NCI-H510A (cell line): Measurements from ENCODE around the gene MEF2C.
A peak's percentile ranks its signal among the peaks of the same experiment; 100 is the strongest.

Experiments
- DNase-seq: peaks from one replicate; lab custom pipeline; 2025; lab: John Stamatoyannopoulos, UW

The MEF2C gene

GRCh38 chr5:88888291-88888690, 5.3 kb upstream of the MEF2C start:
- no peak for DNase-seq

GRCh38 chr5:88887342-88887741, 4.4 kb upstream of the MEF2C start:
- no peak for DNase-seq

- no peak for DNase-seq
These were observed 3.9 kb upstream of the MEF2C start for GRCh38 chr5:88886746-88887341.

- no peak for DNase-seq
These were observed 3.3 kb upstream of the MEF2C start for GRCh38 chr5:88886252-88886651.

GRCh38 chr5:88885002-88885401, 2.0 kb upstream of the MEF2C start:
- DNase-seq, result no peak

GRCh38 chr5:88884608-88884877, 1.6 kb upstream of the MEF2C start:
- DNase-seq, result no peak

GRCh38 chr5:88883836-88884607, 1.0 kb upstream of the MEF2C start:
- peak; percentile 7 for DNase-seq

- no peak for DNase-seq
These were observed 527 bp downstream of the MEF2C start for GRCh38 chr5:88882276-88883038.

GRCh38 chr5:88881571-88881971, 1.4 kb downstream of the MEF2C start:
- no peak for DNase-seq

GRCh38 chr5:88880201-88880600, 2.8 kb downstream of the MEF2C start:
- DNase-seq, result no peak

GRCh38 chr5:88879724-88880123, 3.3 kb downstream of the MEF2C start:
- DNase-seq, result no peak

GRCh38 chr5:88878976-88879375, 4.0 kb downstream of the MEF2C start:
- no peak for DNase-seq

- DNase-seq, result no peak
These were observed 5.2 kb downstream of the MEF2C start for GRCh38 chr5:88877826-88878225.

- DNase-seq, result no peak
These were observed 6.3 kb downstream of the MEF2C start for GRCh38 chr5:88876714-88877113.

GRCh38 chr5:88875341-88876234, 7.4 kb downstream of the MEF2C start:
- no peak for DNase-seq

GRCh38 chr5:88873447-88873846, 9.5 kb downstream of the MEF2C start:
- no peak for DNase-seq

GRCh38 chr5:88872971-88873370, 10.0 kb downstream of the MEF2C start:
- no peak for DNase-seq

- DNase-seq, result no peak
These were observed 12.7 kb downstream of the MEF2C start for GRCh38 chr5:88870285-88870684.

GRCh38 chr5:88868468-88869068, 14.4 kb downstream of the MEF2C start:
- DNase-seq, result no peak

- no peak for DNase-seq
These were observed 15.3 kb downstream of the MEF2C start for GRCh38 chr5:88867638-88868037.

GRCh38 chr5:88863523-88863922, 19.5 kb downstream of the MEF2C start:
- DNase-seq, result no peak
